ENCODE results near the gene BCAP31. TPM values are rescaled to one million over a fixed set of nuclear protein-coding genes. Genes with fewer than 3 reads are reported as not detected.
A peak's percentile ranks its signal among the peaks of the same experiment; 100 is the strongest.

The BCAP31 gene
- total RNA-seq, result 219 TPM
- long read RNA-seq, transcript BCAP31-201 (8 exons, 1,643 nt), result major isoform, 542 of 665 reads
- long read RNA-seq, transcript BCAP31-207 (8 exons, 1,824 nt), result minor isoform, 28 of 665 reads
- long read RNA-seq, partial matches to known transcripts, result 16 of 665 reads
- long read RNA-seq, other reads (novel, unspliced or antisense), result 79 of 665 reads

DNA sequence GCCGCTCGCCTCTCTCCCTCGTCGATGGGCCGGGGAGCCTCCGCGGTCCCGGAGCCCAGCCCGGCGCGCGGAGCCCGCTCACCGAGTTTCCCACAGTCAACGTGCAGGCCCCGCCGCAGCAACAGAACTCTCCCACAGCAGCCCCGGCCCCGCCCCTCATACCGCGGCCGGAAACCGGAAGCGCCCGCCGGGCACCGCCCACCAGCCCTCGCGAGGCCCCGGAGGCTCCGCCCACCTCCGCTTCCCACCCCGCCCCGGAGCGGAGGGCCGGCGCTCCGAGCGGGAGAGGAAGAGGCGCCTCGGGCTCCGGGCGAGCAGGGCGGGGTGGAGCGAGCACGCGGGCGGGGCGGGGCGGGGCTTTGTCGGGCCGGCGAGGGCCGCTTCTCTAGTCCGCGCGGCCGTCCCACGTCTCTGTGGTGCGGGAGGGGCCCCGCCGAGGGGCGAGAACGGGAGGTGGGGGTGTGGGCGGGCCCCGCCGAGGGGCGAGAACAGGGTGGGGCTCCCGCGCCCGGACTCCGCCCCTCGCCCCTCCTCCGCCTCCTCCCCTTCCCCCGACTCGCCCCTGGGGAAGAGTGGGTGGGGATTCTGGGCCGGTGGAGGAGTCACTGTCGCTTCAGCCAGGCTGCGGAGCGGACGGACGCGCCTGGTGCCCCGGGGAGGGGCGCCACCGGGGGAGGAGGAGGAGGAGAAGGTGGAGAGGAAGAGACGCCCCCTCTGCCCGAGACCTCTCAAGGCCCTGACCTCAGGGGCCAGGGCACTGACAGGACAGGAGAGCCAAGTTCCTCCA is at the start of gene BCAP31, which contains the start of gene ABCD1:
Gene BCAP31 (minus strand): TSS at position 136 of the 787 bp plus-strand sequence. CDS start 1,143 bp downstream, outside the sequence.
Gene ABCD1 (plus strand): TSS at position 605 of the 787 bp plus-strand sequence. CDS start 411 bp downstream, outside the sequence.
- Histone ChIP-seq H3K27ac (peak within 1 kb of the TSS; percentile 88), H3K4me3 (peak within 1 kb of the TSS; percentile 72), H3K27me3 (ENCODE audit: low read depth) (no peaks in the 10 kb centered on the region), H3K9me3 (no peaks in the 10 kb centered on the region), H3K4me1 (peaks cover 48% of the 10 kb centered on the region), H3K36me3 (peaks cover 15% of the 10 kb centered on the region)
- ATAC-seq, result peak; percentile 89 to 92
- peak; percentile 90 for DNase-seq
- no peak for TF ChIP-seq CTCF (IDR thresholded peaks at IDR 0.05)
- intact Hi-C loops (cut with DNase I), result no loop called here

- intact Hi-C loops (cut with DNase I), result no loop called here
- no peaks in the 10 kb centered on the region for H3K9me3 ChIP-seq
- TF ChIP-seq CTCF (IDR thresholded peaks at IDR 0.05), result no peak
- no peak overlapping the region for H3K4me3 ChIP-seq
- DNase-seq (peak; percentile 18), ATAC-seq (no peak)
- H3K27ac ChIP-seq, result no peak overlapping the region
- H3K36me3 ChIP-seq, result no peaks in the 10 kb centered on the region
- H3K27me3 ChIP-seq (ENCODE audit: low read depth), result no peaks in the 10 kb centered on the region
- H3K4me1 ChIP-seq, result no peaks in the 10 kb centered on the region
Observed at GRCh38 chrX:153773218-153773611, 49.0 kb upstream of the BCAP31 start.

- H3K27me3 ChIP-seq (ENCODE audit: low read depth), result no peaks in the 10 kb centered on the region
- DNase-seq, result no peak
- no peak overlapping the region for H3K4me3 ChIP-seq
- TF ChIP-seq CTCF (IDR thresholded peaks at IDR 0.05), result no peak
- H3K36me3 ChIP-seq, result no peaks in the 10 kb centered on the region
- intact Hi-C loops (cut with DNase I), result no loop called here
- no peak overlapping the region for H3K27ac ChIP-seq
- no peak for ATAC-seq
- no peaks in the 10 kb centered on the region for H3K9me3 ChIP-seq
- H3K4me1 ChIP-seq, result no peaks in the 10 kb centered on the region
Observed at GRCh38 chrX:153772316-153773217, 48.4 kb upstream of the BCAP31 start.

DNA sequence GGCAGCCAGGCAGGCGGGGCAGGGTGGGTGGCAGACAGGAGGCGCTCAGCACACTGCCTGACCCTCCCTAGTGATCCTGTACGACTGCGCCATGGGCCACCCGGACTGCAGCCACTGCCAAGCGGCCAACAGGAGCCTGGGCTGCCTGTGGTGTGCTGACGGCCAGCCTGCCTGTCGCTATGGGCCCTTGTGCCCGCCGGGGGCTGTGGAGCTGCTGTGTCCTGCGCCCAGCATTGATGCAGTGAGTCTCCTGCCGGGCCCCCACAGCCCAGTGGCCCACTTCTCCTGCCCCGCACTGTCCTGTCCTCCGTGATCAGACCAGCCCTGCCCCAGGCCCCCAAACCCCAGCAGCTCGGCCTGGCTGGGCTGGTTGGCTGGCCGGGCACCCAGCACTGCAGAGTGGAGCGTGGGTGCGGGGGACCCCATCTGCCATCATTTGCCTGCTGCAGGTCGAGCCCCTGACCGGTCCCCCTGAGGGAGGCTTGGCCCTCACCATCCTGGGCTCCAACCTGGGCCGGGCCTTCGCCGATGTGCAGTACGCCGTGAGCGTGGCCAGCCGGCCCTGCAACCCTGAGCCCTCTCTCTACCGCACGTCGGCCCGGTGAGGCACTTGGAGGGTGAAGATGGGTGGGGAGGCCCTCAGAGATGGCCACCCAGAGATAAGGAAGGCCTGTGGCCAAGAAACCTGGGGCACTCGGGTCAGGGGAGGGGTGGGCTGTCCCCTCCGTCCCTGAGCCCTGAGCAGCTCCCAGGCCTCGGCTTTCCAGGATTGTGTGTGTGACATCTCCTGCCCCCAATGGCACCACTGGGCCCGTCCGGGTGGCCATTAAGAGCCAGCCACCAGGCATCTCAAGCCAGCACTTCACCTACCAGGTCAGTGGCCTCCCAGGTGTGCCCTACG is 47.5 kb upstream of the BCAP31 start:
- H3K27me3 ChIP-seq (ENCODE audit: low read depth), result no peaks in the 10 kb centered on the region
- no peaks in the 10 kb centered on the region for H3K4me1 ChIP-seq
- no peaks in the 10 kb centered on the region for H3K9me3 ChIP-seq
- no peak overlapping the region for H3K4me3 ChIP-seq
- intact Hi-C loops (cut with DNase I), result no loop called here
- no peak for TF ChIP-seq CTCF (IDR thresholded peaks at IDR 0.05)
- no peaks in the 10 kb centered on the region for H3K36me3 ChIP-seq
- ATAC-seq, result no peak
- no peak overlapping the region for H3K27ac ChIP-seq
- DNase-seq, result no peak
